Mucosa of stomach (tissue), 1 donor: ENCODE measurements around the gene IRF3.

Experiments used
- H3K27me3 ChIP-seq: one replicate; pipeline ENCODE4 v1.7.0; 2013; ENCODE audit warnings: mild to moderate bottlenecking, low read length; ENCODE audit not compliant: control insufficient read depth, insufficient read depth
- H3K36me3 ChIP-seq: one replicate; pipeline ENCODE4 v1.7.0; 2013; ENCODE audit warnings: low read length; ENCODE audit not compliant: control insufficient read depth, insufficient read depth
- H3K4me1 ChIP-seq: one replicate; pipeline ENCODE4 v1.7.0; 2013; ENCODE audit warnings: mild to moderate bottlenecking, low read length; ENCODE audit not compliant: control insufficient read depth, insufficient read depth
- H3K4me3 ChIP-seq: one replicate; pipeline ENCODE4 v1.7.0; 2013; ENCODE audit warnings: low read length
- H3K9ac ChIP-seq: one replicate; pipeline ENCODE4 v1.7.0; 2013; ENCODE audit warnings: mild to moderate bottlenecking, low read length, moderate library complexity
- H3K9me3 ChIP-seq: one replicate; pipeline ENCODE4 v1.7.0; 2013; ENCODE audit warnings: mild to moderate bottlenecking, low read length, moderate library complexity; ENCODE audit not compliant: control insufficient read depth
- donor health status: Pancreatic carcinoma.

The IRF3 gene

GRCh38 chr19:49676784-49677230 is 11.2 kb upstream of the IRF3 start:
- H3K27me3 ChIP-seq, result no peaks in the 10 kb centered on the region
- H3K36me3 ChIP-seq, result peaks cover 1% of the 10 kb centered on the region
- H3K4me1 ChIP-seq, result peaks cover 18% of the 10 kb centered on the region
- H3K9me3 ChIP-seq, result no peaks in the 10 kb centered on the region
- peak overlapping the region; percentile 58 for H3K4me3 ChIP-seq
- peak overlapping the region; percentile 78 for H3K9ac ChIP-seq

- Histone ChIP-seq H3K27me3 (no peaks in the 10 kb centered on the region), H3K4me1 (peaks cover 20% of the 10 kb centered on the region), H3K36me3 (no peaks in the 10 kb centered on the region), H3K9ac (peak overlapping the region; percentile 77), H3K9me3 (no peaks in the 10 kb centered on the region), H3K4me3 (peak overlapping the region; percentile 10)
Measured at GRCh38 chr19:49676136-49676783, 10.6 kb upstream of the IRF3 start.

GRCh38 chr19:49672131-49672919 is 6.7 kb upstream of the IRF3 start:
- peak overlapping the region; percentile 25 for H3K4me3 ChIP-seq
- peak overlapping the region; percentile 64 for H3K9ac ChIP-seq
- peaks cover 13% of the 10 kb centered on the region for H3K4me1 ChIP-seq
- no peaks in the 10 kb centered on the region for H3K36me3 ChIP-seq
- no peaks in the 10 kb centered on the region for H3K9me3 ChIP-seq
- H3K27me3 ChIP-seq, result no peaks in the 10 kb centered on the region

- Histone ChIP-seq H3K9me3 (no peaks in the 10 kb centered on the region), H3K9ac (no peak overlapping the region), H3K4me3 (no peak overlapping the region), H3K4me1 (peaks cover 18% of the 10 kb centered on the region), H3K27me3 (no peaks in the 10 kb centered on the region), H3K36me3 (no peaks in the 10 kb centered on the region)
Measured at GRCh38 chr19:49669516-49669915, 3.9 kb upstream of the IRF3 start.

GRCh38 chr19:49667473-49667872 is 1.8 kb upstream of the IRF3 start:
- peaks cover 22% of the 10 kb centered on the region for H3K4me1 ChIP-seq
- no peak overlapping the region for H3K4me3 ChIP-seq
- H3K9me3 ChIP-seq, result no peaks in the 10 kb centered on the region
- no peaks in the 10 kb centered on the region for H3K36me3 ChIP-seq
- H3K9ac ChIP-seq, result no peak overlapping the region
- H3K27me3 ChIP-seq, result no peaks in the 10 kb centered on the region

- H3K4me1 ChIP-seq, result peaks cover 14% of the 10 kb centered on the region
- H3K36me3 ChIP-seq, result peaks cover 4% of the 10 kb centered on the region
- no peaks in the 10 kb centered on the region for H3K27me3 ChIP-seq
- peak overlapping the region; percentile 61 for H3K9ac ChIP-seq
- no peaks in the 10 kb centered on the region for H3K9me3 ChIP-seq
- peak overlapping the region; percentile 89 for H3K4me3 ChIP-seq
Measured at GRCh38 chr19:49666120-49666444, 425 bp upstream of the IRF3 start.

- peak overlapping the region; percentile 61 for H3K9ac ChIP-seq
- H3K9me3 ChIP-seq, result no peaks in the 10 kb centered on the region
- H3K4me1 ChIP-seq, result peaks cover 14% of the 10 kb centered on the region
- peaks cover 4% of the 10 kb centered on the region for H3K36me3 ChIP-seq
- no peaks in the 10 kb centered on the region for H3K27me3 ChIP-seq
- H3K4me3 ChIP-seq, result peak overlapping the region; percentile 89
Measured at GRCh38 chr19:49665036-49665350, 664 bp downstream of the IRF3 start.

GRCh38 chr19:49664171-49665035 is 1.3 kb downstream of the IRF3 start:
- Histone ChIP-seq H3K9ac (peak overlapping the region; percentile 61), H3K4me3 (peak overlapping the region; percentile 89), H3K9me3 (no peaks in the 10 kb centered on the region), H3K27me3 (no peaks in the 10 kb centered on the region), H3K4me1 (peaks cover 14% of the 10 kb centered on the region), H3K36me3 (peaks cover 9% of the 10 kb centered on the region)

- Histone ChIP-seq H3K9ac (no peak overlapping the region), H3K4me3 (no peak overlapping the region), H3K9me3 (no peaks in the 10 kb centered on the region), H3K27me3 (no peaks in the 10 kb centered on the region), H3K4me1 (peaks cover 14% of the 10 kb centered on the region), H3K36me3 (peaks cover 21% of the 10 kb centered on the region)
Measured at GRCh38 chr19:49663224-49663623, 2.4 kb downstream of the IRF3 start.

- H3K36me3 ChIP-seq, result peaks cover 21% of the 10 kb centered on the region
Measured at GRCh38 chr19:49662011-49662410, 3.6 kb downstream of the IRF3 start.

GRCh38 chr19:49660338-49660961 is 5.2 kb downstream of the IRF3 start:
- H3K9ac ChIP-seq, result no peak overlapping the region
- no peaks in the 10 kb centered on the region for H3K27me3 ChIP-seq
- peaks cover 26% of the 10 kb centered on the region for H3K36me3 ChIP-seq
- H3K9me3 ChIP-seq, result no peaks in the 10 kb centered on the region
- no peak overlapping the region for H3K4me3 ChIP-seq
- peaks cover 6% of the 10 kb centered on the region for H3K4me1 ChIP-seq

More at GRCh38 chr19:49662011-49662410, 3.6 kb downstream of the IRF3 start:
- H3K27me3 ChIP-seq, result no peaks in the 10 kb centered on the region
- H3K9me3 ChIP-seq, result no peaks in the 10 kb centered on the region
- H3K4me3 ChIP-seq, result no peak overlapping the region
- H3K9ac ChIP-seq, result no peak overlapping the region
- peaks cover 14% of the 10 kb centered on the region for H3K4me1 ChIP-seq
